ENCODE results near the gene XPO5. TPM values are rescaled to one million over a fixed set of nuclear protein-coding genes. Genes with fewer than 3 reads are reported as not detected.

XPO5 gene
- total and polyA plus RNA-seq, 2 experiments from 2014 or later, result 28.5 to 95.2 TPM

GRCh38 chr6:43504756-43505593, 70.9 kb downstream of the XPO5 start:
- Histone ChIP-seq H3K79me2 (replicated peaks; ENCODE audit: insufficient read depth) (no peaks in the 10 kb centered on the region), H3K4me3 (no peak overlapping the region), H3K4me2 (no peak overlapping the region), H4K20me1 (replicated peaks; ENCODE audit: insufficient read depth) (peaks cover 4% of the 10 kb centered on the region), H3K27ac (ENCODE audit: low read depth) (no peak overlapping the region), H3F3A (replicated peaks; ENCODE audit: low read depth) (peaks cover 7% of the 10 kb centered on the region), H3K36me3 (ENCODE audit: insufficient read depth) (no peaks in the 10 kb centered on the region), H2AFZ (no peak overlapping the region), H3K27me3 (ENCODE audit: insufficient read depth) (peaks cover 26% of the 10 kb centered on the region), H3K9me2 (ENCODE audit: insufficient read depth) (no peaks in the 10 kb centered on the region), H3K4me1 (ENCODE audit: insufficient read depth) (no peaks in the 10 kb centered on the region)
- H3K27me3 Mint-ChIP-seq (ENCODE audit: insufficient read depth, low read depth, poor library complexity), result peaks cover 33% of the 10 kb centered on the region
- no peak for DNase-seq (ENCODE audit: low spot score)
- peaks cover 3% of the 10 kb centered on the region; the same call in 2 of the 3 replicates for H3K9me3 Mint-ChIP-seq
- no peak for ATAC-seq
- peaks cover 43% of the 10 kb centered on the region for H3K36me3 Mint-ChIP-seq (ENCODE audit: low read depth)
- H3K27ac Mint-ChIP-seq, result no peak overlapping the region
- no peak overlapping the region for H3K4me3 Mint-ChIP-seq
- TF ChIP-seq EZH2phosphoT487 (IDR thresholded peaks at IDR 0.05; ENCODE audit: unreplicated experiment), result no peak
- TF ChIP-seq EZH2 (IDR thresholded peaks at IDR 0.05; ENCODE audit: low read depth, unreplicated experiment), result no peak
- no peak for TF ChIP-seq STAT1 (IDR thresholded peaks at IDR 0.05; ENCODE audit: unreplicated experiment)
- TF ChIP-seq CTCF (conservative IDR thresholded peaks at IDR 0.05; ENCODE audit: low read depth in 2 of 2), result no peak
- no peak for TF ChIP-seq POLR2AphosphoS5 (IDR thresholded peaks at IDR 0.05; ENCODE audit: low read depth)
- TF ChIP-seq ETS1 (IDR thresholded peaks at IDR 0.05), result no peak
- no peak for TF ChIP-seq ZNF114 (CRISPR knock-in tag; IDR thresholded peaks at IDR 0.05)
- TF ChIP-seq ZNF462 (CRISPR knock-in tag; IDR thresholded peaks at IDR 0.05), result no peak
- TF ChIP-seq ZNF331 (CRISPR knock-in tag; IDR thresholded peaks at IDR 0.05; ENCODE audit: low read depth), result no peak
- TF ChIP-seq NANOG (IDR thresholded peaks at IDR 0.05; ENCODE audit: borderline replicate concordance), result no peak
- no peak for TF ChIP-seq REST (IDR thresholded peaks at IDR 0.05; ENCODE audit: unreplicated experiment)
- no peak for TF ChIP-seq CREB1 (CRISPR knock-in tag; IDR thresholded peaks at IDR 0.05; ENCODE audit: low read depth)
- no peak for TF ChIP-seq JUNB (IDR thresholded peaks at IDR 0.05; ENCODE audit: unreplicated experiment)
- peaks cover 12% of the 10 kb centered on the region for H3K4me1 Mint-ChIP-seq
